Measurements from ENCODE around the gene MIB1.
A peak's percentile ranks its signal among the peaks of the same experiment; 100 is the strongest.

MIB1 gene

GRCh38 chr18:21803495-21803894 is 62.9 kb downstream of the MIB1 start:
- DNase-seq (ENCODE audit: low read depth, low spot score): no peak
- H3K27ac ChIP-seq: no peak overlapping the region

GRCh38 chr18:21805771-21806366 is 65.3 kb downstream of the MIB1 start:
- no peak overlapping the region for H3K27ac ChIP-seq
- DNase-seq (ENCODE audit: low read depth, low spot score): no peak

GRCh38 chr18:21808185-21808584 is 67.6 kb downstream of the MIB1 start:
- no peak overlapping the region for H3K27ac ChIP-seq
- DNase-seq (ENCODE audit: low read depth, low spot score): no peak

- no peak for DNase-seq (ENCODE audit: low read depth, low spot score)
- no peak overlapping the region for H3K27ac ChIP-seq
These were observed 69.1 kb downstream of the MIB1 start for GRCh38 chr18:21809725-21810124.

GRCh38 chr18:21815101-21815500 is 74.5 kb downstream of the MIB1 start:
- no peak overlapping the region for H3K27ac ChIP-seq
- DNase-seq (ENCODE audit: low read depth, low spot score): no peak

GRCh38 chr18:21820033-21820810 is 79.6 kb downstream of the MIB1 start:
- DNase-seq (ENCODE audit: low read depth, low spot score): no peak
- H3K27ac ChIP-seq: no peak overlapping the region

GRCh38 chr18:21820811-21821143 is 80.2 kb downstream of the MIB1 start:
- DNase-seq (ENCODE audit: low read depth, low spot score): no peak

GRCh38 chr18:21823848-21824247 is 83.3 kb downstream of the MIB1 start:
- H3K27ac ChIP-seq: no peak overlapping the region
- no peak for DNase-seq (ENCODE audit: low read depth, low spot score)

More at GRCh38 chr18:21820811-21821143, 80.2 kb downstream of the MIB1 start:
- no peak overlapping the region for H3K27ac ChIP-seq

- DNase-seq (ENCODE audit: low read depth, low spot score): peak; percentile 64
- H3K27ac ChIP-seq: peak overlapping the region; percentile 55
These were observed 85.6 kb downstream of the MIB1 start for GRCh38 chr18:21826196-21826595.

- peak overlapping the region; percentile 55 for H3K27ac ChIP-seq
These were observed 86.2 kb downstream of the MIB1 start for GRCh38 chr18:21826641-21827302.

GRCh38 chr18:21830532-21830931 is 89.9 kb downstream of the MIB1 start:
- no peak for DNase-seq (ENCODE audit: low read depth, low spot score)
- no peak overlapping the region for H3K27ac ChIP-seq

More at GRCh38 chr18:21826641-21827302, 86.2 kb downstream of the MIB1 start:
- DNase-seq (ENCODE audit: low read depth, low spot score): no peak

GRCh38 chr18:21831413-21831831 is 90.8 kb downstream of the MIB1 start:
- no peak for DNase-seq (ENCODE audit: low read depth, low spot score)
- no peak overlapping the region for H3K27ac ChIP-seq

GRCh38 chr18:21833604-21834298 is 93.2 kb downstream of the MIB1 start:
- no peak overlapping the region for H3K27ac ChIP-seq
- no peak for DNase-seq (ENCODE audit: low read depth, low spot score)

- DNase-seq (ENCODE audit: low read depth, low spot score): no peak
- no peak overlapping the region for H3K27ac ChIP-seq
These were observed 93.7 kb downstream of the MIB1 start for GRCh38 chr18:21834299-21834660.

- H3K27ac ChIP-seq: no peak overlapping the region
- DNase-seq (ENCODE audit: low read depth, low spot score): no peak
These were observed 101.0 kb downstream of the MIB1 start for GRCh38 chr18:21841570-21841969.

GRCh38 chr18:21843341-21843740 is 102.7 kb downstream of the MIB1 start:
- DNase-seq (ENCODE audit: low read depth, low spot score): no peak
- no peak overlapping the region for H3K27ac ChIP-seq

GRCh38 chr18:21851327-21851961 is 110.9 kb downstream of the MIB1 start:
- DNase-seq (ENCODE audit: low read depth, low spot score): no peak
- no peak overlapping the region for H3K27ac ChIP-seq

- DNase-seq (ENCODE audit: low read depth, low spot score): no peak
These were observed 112.4 kb downstream of the MIB1 start for GRCh38 chr18:21853016-21853415.

GRCh38 chr18:21853775-21854552 is 113.4 kb downstream of the MIB1 start:
- no peak overlapping the region for H3K27ac ChIP-seq
- DNase-seq (ENCODE audit: low read depth, low spot score): no peak

More at GRCh38 chr18:21853016-21853415, 112.4 kb downstream of the MIB1 start:
- H3K27ac ChIP-seq: no peak overlapping the region

- no peak for DNase-seq (ENCODE audit: low read depth, low spot score)
- H3K27ac ChIP-seq: no peak overlapping the region
These were observed 114.8 kb downstream of the MIB1 start for GRCh38 chr18:21855432-21855831.

All from epithelial cell of prostate (primary cell).